Erythroblast (primary cell): ENCODE results near the gene TBX4.

ENCODE experiments used
- GATA1 ChIP-seq: IDR thresholded peaks from 2 replicates; pipeline ENCODE4 v1.6.1; 2011; ENCODE audit warnings: low read depth, mild to moderate bottlenecking, control low read depth, low read length, moderate library complexity
- POLR2A ChIP-seq: IDR thresholded peaks from 2 replicates; pipeline ENCODE4 v1.6.1; 2011; ENCODE audit warnings: mild to moderate bottlenecking, low read length

GRCh38 chr17:61442136-61442775, 10.0 kb upstream of the TBX4 start:
- TF ChIP-seq POLR2A (no peak), GATA1 (no peak)
